GM18511 (cell line): ENCODE results near the gene STARD10.

Experiments used
- ATAC-seq: cut with Tn5 transposase; IDR thresholded peaks from one replicate; pipeline ENCODE4 v1.9.1; 2021; ENCODE audit warnings: mild to moderate bottlenecking, moderate library complexity; ENCODE audit not compliant: unreplicated experiment

The STARD10 gene

DNA sequence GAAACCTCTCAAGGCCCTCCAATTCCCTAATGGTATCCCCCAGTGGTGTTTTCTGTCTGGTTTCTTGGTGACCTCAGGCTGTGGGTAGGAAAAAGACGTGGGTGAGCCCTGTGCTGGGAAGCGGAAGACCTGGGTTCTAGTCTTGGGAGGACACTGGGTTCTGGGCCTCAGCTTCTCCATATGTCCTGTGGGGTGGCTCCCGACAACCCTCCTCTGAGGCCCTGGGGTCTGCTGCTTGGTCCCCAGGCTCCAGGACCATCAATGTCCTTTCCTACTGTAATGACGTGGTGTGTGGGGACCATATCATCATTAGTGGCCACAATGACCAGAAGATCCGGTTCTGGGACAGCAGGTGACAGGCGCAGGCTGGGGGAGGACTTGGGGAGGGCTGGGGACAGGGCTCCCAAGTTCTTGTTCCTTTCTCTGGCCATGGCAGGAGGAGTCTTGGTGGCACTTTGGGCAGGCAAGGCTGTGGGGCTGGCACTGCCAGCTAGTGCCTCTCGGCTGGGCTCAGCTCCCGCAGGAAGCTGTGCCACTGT lies 33.2 kb upstream of the STARD10 start:
- no peak for ATAC-seq

DNA sequence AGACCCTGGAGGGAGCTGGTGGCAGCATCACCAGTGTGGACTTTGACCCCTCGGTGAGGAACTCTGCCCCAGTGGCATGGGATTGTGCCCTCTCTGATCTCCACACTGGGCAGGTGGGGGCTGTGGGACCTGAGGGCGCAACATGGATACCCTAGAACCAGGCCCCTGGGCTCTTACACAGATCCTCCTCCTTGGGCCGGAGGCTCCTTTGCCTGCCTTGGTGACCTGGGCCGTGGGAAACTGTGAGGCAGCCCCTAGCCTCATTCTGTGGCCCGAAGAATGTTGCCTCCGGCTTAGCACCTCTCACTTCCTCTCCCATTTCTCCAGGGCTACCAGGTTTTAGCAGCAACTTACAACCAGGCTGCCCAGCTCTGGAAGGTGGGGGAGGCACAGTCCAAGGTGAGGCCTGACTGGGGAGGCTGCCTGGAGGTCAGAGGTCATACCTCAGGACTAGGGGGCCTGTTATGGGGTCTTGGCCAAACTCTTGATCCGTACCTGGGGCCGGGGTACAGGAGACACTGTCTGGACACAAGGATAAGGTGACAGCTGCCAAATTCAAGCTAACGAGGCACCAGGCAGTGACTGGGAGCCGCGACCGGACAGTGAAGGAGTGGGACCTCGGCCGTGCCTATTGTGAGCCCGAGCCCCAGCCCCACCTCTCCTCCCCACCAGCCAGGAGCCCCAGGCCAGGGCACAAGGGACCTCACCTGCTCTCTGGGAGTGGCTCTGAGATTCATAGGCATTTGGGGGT lies 32.5 kb upstream of the STARD10 start:
- ATAC-seq = no peak

DNA sequence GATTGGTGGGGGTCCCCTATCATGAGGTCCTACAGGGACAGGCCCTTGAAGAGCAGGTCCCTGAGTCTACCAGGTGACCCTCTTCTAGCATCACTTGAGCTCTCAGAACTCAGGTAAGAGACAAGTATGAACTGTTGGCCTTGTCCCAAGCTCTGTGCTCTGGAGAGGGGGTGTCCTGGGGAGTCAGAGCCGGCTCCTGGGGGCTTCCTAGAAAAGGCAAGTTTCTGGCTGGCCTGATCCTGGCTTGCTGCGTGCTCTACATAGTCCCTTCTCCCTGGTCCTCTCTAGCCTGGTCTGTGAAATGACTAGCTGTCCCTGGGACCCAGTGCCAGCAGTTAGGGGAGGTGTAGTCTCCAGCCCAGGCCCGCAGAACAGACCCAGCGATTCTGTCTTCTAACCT lies 31.8 kb upstream of the STARD10 start:
- no peak for ATAC-seq

DNA sequence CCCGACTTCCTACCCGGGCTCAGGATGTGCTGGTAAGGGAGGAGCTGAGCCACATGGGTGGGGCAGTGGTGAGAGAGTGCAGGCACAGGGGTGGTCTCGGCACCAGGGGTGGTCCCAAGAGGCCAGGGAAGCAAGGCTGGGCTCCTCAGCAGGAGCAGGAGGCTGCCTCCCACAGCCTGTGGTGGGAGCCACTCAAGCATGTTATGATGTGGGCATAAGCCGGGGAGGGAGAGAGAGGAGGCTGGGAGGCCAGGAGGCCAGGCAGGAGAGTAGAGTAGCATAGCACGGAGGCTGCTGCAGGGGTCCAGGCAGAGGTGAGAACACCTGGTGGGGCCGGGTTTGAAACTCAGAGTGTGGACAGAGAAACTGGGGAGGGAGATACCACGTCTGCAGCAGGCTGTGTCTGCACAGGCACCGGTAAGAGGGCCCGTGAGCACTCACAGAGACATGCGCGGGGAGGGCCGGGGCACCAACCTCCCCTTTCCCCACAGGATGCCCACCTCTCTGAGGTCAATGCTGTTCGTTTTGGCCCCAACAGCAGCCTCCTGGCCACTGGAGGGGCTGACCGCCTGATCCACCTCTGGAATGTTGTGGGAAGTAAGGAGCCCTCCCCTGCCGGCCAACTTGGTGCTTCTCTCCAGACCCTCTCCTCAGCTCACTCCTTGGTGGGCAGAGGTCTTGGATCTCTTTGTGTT lies 31.1 kb upstream of the STARD10 start:
- ATAC-seq = no peak

- ATAC-seq = no peak
Measured at GRCh38 chr11:72824020-72824419, 30.2 kb upstream of the STARD10 start.

DNA sequence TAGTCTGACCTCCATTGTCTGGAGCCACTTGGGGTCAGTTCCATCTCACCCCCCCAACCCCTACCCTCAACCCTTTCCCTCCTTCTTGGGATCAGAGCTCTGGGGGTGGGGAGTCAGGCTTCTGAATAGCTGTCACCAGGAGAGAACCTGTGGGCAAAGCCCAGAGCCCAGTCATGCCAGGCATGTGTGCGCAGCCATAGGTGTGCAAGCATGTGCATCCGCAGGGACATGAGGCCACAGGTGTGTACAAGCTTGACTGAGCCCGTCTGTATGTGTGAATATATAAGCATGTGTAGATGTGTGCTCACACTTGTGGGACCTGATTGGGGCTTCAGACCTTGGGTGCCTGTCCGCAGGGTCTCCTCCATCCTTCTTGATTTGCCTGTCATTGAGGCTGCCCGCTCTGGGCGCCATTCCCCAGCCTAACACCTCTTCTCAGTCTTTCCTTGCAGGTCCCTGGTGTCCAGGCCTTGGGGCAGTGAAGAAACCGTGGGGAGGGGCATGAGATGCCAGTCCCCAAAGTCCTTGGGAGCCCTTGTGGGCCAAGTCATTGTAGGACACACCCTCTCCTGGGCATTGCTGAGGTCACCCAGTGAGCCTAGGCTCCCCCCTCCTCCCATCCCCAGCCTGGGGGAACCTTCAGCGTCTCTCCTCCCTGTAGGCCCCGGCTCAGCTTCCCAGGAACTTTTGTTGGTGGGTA lies 29.4 kb upstream of the STARD10 start:
- ATAC-seq = no peak

GRCh38 chr11:72821920-72822799 lies 28.3 kb upstream of the STARD10 start:
- peak; percentile 55 for ATAC-seq

- no peak for ATAC-seq
Measured at GRCh38 chr11:72821221-72821919, 27.5 kb upstream of the STARD10 start.

DNA sequence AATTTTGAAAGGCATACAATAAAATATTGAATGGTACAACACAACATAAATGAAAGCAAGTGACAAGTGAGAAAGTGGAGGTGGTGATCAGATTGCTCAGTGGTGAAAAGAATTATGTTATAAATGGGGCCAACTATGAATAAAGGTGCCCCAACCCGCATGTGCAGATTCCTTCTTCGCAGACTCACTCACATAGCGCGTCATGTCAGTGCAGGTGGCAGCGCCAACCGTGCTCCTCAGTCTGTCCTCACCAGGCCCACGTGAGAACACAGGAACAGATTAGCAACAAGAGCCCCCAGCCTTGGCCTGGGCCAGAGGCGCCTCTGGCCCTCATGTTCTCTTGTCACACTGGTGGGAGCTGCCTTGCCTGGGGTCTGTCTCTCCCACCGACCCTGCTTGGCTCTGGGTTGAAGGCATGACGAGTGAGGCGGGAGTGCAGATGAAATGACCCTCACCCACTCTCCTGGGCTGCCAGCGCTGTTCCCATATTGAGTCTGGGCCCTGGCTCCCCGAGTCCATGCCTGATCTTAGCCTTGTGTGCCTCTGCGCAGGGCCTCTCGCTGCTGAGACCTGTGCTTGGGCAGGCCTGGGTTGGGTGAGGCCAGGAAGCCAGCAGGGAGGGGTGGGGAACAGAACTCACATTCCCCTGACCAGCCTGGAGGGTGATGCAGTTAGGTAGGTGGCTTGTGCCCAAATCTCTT lies 26.7 kb upstream of the STARD10 start:
- no peak for ATAC-seq

DNA sequence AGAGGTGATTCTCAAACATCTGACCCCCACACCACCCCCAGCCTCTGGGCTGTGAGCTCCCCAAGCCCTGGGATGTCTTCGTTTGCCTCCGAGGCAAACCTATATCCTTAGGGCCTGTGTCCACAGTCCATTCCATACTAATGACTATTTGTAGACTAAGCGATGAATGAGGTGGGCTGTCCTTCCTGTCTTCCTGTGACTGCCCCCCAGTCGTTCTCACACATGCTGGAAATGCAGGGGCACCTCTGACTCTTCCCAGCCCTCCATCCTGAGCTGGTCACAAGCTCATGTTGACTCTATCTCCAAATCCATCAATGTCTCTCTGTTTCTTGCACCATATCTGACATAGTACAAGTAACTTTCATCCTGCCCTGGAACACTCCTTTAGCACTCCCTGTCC lies 25.1 kb upstream of the STARD10 start:
- no peak for ATAC-seq

DNA sequence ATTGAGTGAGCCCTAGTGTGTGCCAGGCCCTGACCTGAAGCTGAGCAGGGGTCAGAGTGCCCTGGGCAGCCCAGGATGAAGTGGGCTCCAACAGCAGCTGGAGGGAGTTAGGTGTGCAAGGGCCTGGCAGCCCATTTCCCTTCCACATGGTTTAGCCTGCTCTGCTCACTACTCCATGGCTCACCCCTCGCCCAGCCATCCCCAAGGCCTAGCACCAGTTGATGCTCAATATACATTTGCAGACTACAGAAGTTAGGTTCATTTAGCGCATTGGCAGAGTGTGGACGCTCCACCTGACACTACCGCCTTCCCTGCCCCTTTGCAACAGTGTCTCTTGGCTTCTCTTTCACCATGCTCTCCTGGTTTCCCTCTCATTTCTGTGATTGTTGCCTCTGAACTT lies 24.1 kb upstream of the STARD10 start:
- no peak for ATAC-seq

DNA sequence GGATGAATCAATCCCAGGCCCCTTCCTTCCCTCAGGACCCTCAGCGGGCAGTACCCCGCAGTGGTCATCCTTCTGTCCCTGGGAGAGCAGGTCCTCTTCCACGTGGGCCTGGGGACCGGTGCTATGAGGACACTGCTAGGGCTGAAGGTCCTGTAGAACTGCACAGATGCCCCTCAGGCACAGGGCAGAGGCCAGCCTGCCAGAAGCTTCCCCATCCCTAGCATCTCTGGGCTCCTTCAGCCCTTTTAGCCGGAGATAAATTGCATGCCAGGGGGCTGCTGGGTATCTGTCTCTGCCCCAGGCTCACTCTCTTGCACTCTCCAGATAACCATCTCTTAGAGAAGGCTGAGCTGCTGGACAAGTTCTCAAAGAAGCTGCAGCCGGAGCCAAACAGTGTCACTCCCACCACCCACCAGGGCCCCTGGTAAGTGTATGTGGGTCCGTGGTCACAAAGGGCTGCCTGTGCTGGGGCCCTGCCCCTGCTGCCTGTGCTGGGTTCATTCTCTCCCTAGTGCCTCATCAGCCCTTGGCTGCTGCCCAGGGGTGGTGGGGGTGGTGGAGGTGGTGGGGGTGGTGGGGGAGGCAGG lies 22.6 kb upstream of the STARD10 start:
- ATAC-seq = no peak

DNA sequence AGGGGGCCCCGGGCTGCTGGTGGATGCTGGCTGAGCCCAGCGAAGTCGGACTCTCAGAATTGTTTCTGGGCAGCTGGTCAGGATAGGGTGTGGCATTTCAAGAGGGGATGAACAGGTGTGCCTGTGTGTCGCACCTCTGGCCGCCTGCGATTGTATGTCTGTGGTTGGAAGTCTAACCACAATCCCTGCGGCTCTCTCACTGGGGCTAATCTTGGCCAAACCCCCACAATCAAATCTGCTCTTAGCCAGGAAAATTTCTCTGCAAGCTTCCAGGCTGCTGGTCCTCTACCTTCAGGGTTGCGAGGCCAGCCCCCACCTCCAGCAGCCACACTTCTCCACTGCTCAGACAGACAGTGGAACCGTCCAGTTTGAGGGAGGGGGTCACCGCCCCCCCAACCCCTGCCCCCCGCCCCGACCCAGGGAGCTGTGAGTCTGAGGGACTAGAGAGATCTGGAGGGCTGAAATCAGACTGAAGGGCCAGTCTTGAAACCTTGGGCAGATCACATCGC lies 21.3 kb upstream of the STARD10 start:
- ATAC-seq = peak; percentile 17

GRCh38 chr11:72814286-72815109 lies 20.7 kb upstream of the STARD10 start, which contains the start of gene ATG16L2:
Gene ATG16L2 (plus strand): TSS chr11:72814411. CDS start chr11:72814446, 35 bp downstream.
- peak; percentile 62 for ATAC-seq

DNA sequence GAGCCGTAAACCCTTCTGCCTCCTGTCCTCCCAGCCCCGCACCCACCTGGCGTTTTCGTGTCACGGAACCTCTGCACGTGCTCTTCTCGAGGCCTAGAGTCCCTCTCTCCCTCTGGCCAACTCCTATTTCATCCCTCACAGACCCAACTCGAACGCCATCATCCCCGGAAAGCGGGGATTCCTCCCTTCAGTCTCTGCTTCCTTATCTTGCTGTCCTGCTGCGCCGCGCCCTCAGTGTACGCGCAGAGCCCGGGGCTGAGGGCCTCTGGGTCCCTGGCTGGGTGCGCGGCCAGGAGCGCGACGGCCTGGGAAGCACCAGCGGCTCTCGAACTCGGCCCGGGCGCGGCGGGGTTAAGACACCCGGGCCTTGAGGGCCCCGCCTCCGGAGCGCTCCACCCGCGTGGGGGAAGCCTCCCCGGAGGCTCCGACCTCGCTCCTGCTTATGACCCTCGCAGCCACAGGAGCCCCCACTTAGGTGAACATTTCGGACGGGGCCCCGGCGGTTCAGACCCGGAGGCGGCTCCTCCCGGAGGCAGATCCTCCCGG lies 20.0 kb upstream of the STARD10 start:
- peak; percentile 58 for ATAC-seq

- ATAC-seq = peak; percentile 32
Measured at GRCh38 chr11:72812967-72813739, 19.3 kb upstream of the STARD10 start.

- no peak for ATAC-seq
Measured at GRCh38 chr11:72812604-72812966, 18.7 kb upstream of the STARD10 start.
